GM19043 (cell line): Measurements from ENCODE around the gene ZNF485.

Experiments used
- ATAC-seq: cut with Tn5 transposase; IDR thresholded peaks from one replicate; pipeline ENCODE4 v1.9.1; 2021; ENCODE audit warnings: low read depth; ENCODE audit not compliant: unreplicated experiment

Gene ZNF485

GRCh38 chr10:43666552-43666951, 60.3 kb downstream of the ZNF485 start:
- ATAC-seq, result no peak

GRCh38 chr10:43667317-43667731, 61.1 kb downstream of the ZNF485 start:
- ATAC-seq, result no peak
